Natural killer cell (primary cell): ENCODE results near the gene CFAP61. TPM values are rescaled to one million over a fixed set of nuclear protein-coding genes. Genes with fewer than 3 reads are reported as not detected.

ENCODE experiments used
- ATAC-seq, 3 donors: fragments of 150-1000 bp in 2 of 3; fragments of 200-7000 bp in 1 of 3; cut with Tn5 transposase; 1 replicate in 1 of 3; 2 replicates in 2 of 3; pipeline ENCODE4 v1.10.0; 2021; ENCODE audit warnings: mild to moderate bottlenecking in 2 of 3, moderate library complexity in 2 of 3
- DNase-seq, 2 donors: peaks; one replicate each; pipeline versions ENCODE4 v3.0.0 to v3.0.0-alpha.2; 2013 to 2021; ENCODE audit warnings: mixed read lengths in 1 of 2
- H3K27ac ChIP-seq: one replicate; pipeline ENCODE4 v1.5.1; 2013; ENCODE audit warnings: mild to moderate bottlenecking, low read length
- H3K27me3 ChIP-seq: one replicate; pipeline ENCODE4 v1.6.1; 2013; ENCODE audit warnings: low read length; ENCODE audit not compliant: control insufficient read depth, insufficient read depth
- H3K36me3 ChIP-seq: one replicate; pipeline ENCODE4 v1.6.1; 2013; ENCODE audit warnings: low read length; ENCODE audit not compliant: control insufficient read depth, insufficient read depth
- H3K4me1 ChIP-seq: one replicate; pipeline ENCODE4 v1.6.1; 2013; ENCODE audit warnings: low read length; ENCODE audit not compliant: control insufficient read depth, insufficient read depth
- H3K4me3 ChIP-seq: one replicate; pipeline ENCODE4 v1.5.1; 2013; ENCODE audit warnings: low read length
- H3K9me3 ChIP-seq: one replicate; pipeline ENCODE4 v1.6.1; 2013; ENCODE audit warnings: low read length; ENCODE audit not compliant: control insufficient read depth, insufficient read depth
- H3K27ac Mint-ChIP-seq, 2 donors: one replicate each; pipeline ENCODE4 v1.8.0; 2022; ENCODE audit warnings: mild to moderate bottlenecking in 2 of 2, mixed read lengths in 2 of 2, moderate library complexity in 1 of 2
- H3K27me3 Mint-ChIP-seq, 2 donors: one replicate each; pipeline ENCODE4 v1.8.0; 2022; ENCODE audit warnings: low read depth in 2 of 2, mixed read lengths in 2 of 2
- H3K36me3 Mint-ChIP-seq: one replicate; pipeline ENCODE4 v1.8.0; 2022; ENCODE audit warnings: mixed read lengths
- H3K4me1 Mint-ChIP-seq, 2 donors: one replicate each; pipeline ENCODE4 v1.8.0; 2022; ENCODE audit warnings: mixed read lengths in 2 of 2
- H3K4me3 Mint-ChIP-seq: one replicate; pipeline ENCODE4 v1.8.0; 2022; ENCODE audit warnings: mild to moderate bottlenecking, moderate library complexity, mixed read lengths
- H3K9me3 Mint-ChIP-seq, 2 donors: one replicate each; pipeline ENCODE4 v1.8.0; 2022; ENCODE audit warnings: mixed read lengths in 2 of 2
- WGBS: methylation state at CpG from one replicate; pipeline ENCODE4 v1.1.7; 2013; ENCODE audit warnings: missing lambda C conversion rate; ENCODE audit not compliant: insufficient coverage; 5-methylcytosine and 5-hydroxymethylcytosine counted together
- intact Hi-C: fragments of 100-400 bp; cut with micrococcal nuclease; formaldehyde crosslinking; loops from one replicate; pipeline ENCODE4 v1.14.2; 2022
- total RNA-seq, 4 donors: library from RNA; stranded (reverse); fragments of 120-200 nt in 1 of 4; gene quantifications; one replicate each; pipeline versions ENCODE4 v1.2.3 to v1.2.4, GENCODE V29; 2013 to 2022
- TF ChIP-seq, protein P1 (sequence below): fragments of 200-600 bp; IDR thresholded peaks from one replicate; pipeline ENCODE4 v1.8.0; 2022; ENCODE audit warnings: antibody characterized with exemption

Gene CFAP61
- total RNA-seq, 3 donors from 2014 or later (not counting 1 experiment from before 2014, with no cell fraction given): 1.0 to 2.1 (median 1.3) TPM

DNA sequence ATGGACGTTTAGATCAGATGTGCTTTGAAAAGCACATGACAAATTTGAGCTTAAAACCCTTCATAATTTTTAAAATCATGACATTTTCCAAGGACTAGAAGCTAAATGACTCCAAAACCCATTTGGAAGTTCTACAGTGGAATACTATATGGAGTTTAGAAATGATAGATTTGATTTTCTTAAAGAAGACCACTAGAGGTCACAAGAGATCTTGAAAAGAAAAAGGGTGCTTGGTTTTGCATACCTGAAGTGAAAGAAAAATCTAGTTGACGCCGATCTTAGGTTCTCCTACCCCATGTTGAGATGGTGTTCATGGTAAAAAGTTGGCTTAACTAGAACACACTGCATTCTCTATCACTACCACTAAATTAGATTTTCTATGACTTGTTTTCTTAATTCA, 31.5 kb downstream of the CFAP61 start:
- Mint-ChIP-seq H3K36me3 (no peaks in the 10 kb centered on the region), H3K4me3 (no peak overlapping the region), H3K9me3 (no peaks in the 10 kb centered on the region), H3K27ac (peak overlapping the region in 1 of 2 donors; percentile 65), H3K4me1 (peaks cover 7 to 9% of the 10 kb centered on the region in 2 donors), H3K27me3 (peaks cover 0 to 6% of the 10 kb centered on the region in 2 donors)
- Histone ChIP-seq H3K4me3 (no peak overlapping the region), H3K4me1 (peaks cover 4% of the 10 kb centered on the region), H3K36me3 (no peaks in the 10 kb centered on the region), H3K27me3 (peaks cover 2% of the 10 kb centered on the region), H3K9me3 (no peaks in the 10 kb centered on the region), H3K27ac (no peak overlapping the region)
- TF ChIP-seq, protein P1, sequence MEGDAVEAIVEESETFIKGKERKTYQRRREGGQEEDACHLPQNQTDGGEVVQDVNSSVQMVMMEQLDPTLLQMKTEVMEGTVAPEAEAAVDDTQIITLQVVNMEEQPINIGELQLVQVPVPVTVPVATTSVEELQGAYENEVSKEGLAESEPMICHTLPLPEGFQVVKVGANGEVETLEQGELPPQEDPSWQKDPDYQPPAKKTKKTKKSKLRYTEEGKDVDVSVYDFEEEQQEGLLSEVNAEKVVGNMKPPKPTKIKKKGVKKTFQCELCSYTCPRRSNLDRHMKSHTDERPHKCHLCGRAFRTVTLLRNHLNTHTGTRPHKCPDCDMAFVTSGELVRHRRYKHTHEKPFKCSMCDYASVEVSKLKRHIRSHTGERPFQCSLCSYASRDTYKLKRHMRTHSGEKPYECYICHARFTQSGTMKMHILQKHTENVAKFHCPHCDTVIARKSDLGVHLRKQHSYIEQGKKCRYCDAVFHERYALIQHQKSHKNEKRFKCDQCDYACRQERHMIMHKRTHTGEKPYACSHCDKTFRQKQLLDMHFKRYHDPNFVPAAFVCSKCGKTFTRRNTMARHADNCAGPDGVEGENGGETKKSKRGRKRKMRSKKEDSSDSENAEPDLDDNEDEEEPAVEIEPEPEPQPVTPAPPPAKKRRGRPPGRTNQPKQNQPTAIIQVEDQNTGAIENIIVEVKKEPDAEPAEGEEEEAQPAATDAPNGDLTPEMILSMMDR: peak; percentile 75
- peak; percentile 71 to 83 (median 79) for ATAC-seq
- intact Hi-C loops: loop anchor here (1.0 to 10.0 kb wide), 3 partner anchors 153 to 741 kb away; no protein-coding TSS in a partner anchor
- peak in 1 of 2 donors; percentile 63 for DNase-seq
- WGBS: 0% methylated on average over 1 of the region's 3 CpGs

DNA sequence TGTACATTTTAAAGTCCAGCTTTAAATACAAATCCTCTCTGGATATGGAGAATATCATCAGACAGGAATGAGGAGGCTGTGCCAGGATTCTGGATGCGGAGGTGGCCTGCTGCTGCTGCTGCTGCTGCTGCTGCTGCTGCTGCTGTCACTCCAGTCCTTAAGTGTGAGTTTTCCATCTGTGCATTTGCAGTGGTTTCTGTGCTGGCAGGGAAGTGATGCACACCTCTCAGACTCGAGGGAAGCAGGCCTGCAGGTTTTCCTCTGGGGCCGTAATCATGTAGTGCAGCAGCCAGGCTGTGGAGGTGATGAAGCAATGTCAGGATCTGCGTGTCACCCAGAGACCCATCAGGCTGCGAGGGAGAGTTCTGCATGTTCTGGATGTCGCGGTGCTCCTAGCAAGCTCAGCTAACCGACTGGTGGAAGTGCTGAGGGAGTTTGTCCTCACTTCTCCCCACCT, 32.0 kb downstream of the CFAP61 start:
- peak overlapping the region in 1 of 2 donors; percentile 65 for H3K27ac Mint-ChIP-seq
- H3K4me3 Mint-ChIP-seq: no peak overlapping the region
- Histone ChIP-seq H3K36me3 (no peaks in the 10 kb centered on the region), H3K27me3 (peaks cover 2% of the 10 kb centered on the region), H3K27ac (no peak overlapping the region), H3K9me3 (no peaks in the 10 kb centered on the region), H3K4me3 (no peak overlapping the region), H3K4me1 (peaks cover 4% of the 10 kb centered on the region)
- H3K9me3 Mint-ChIP-seq: no peaks in the 10 kb centered on the region
- intact Hi-C loops: loop anchor here (1.0 to 10.0 kb wide), 2 partner anchors 484 to 740 kb away; no protein-coding TSS in a partner anchor
- peak in 1 of 2 donors; percentile 5 for DNase-seq
- H3K27me3 Mint-ChIP-seq: peaks cover 0 to 4% of the 10 kb centered on the region in 2 donors
- WGBS: 80% methylated on average over 7 of the region's 8 CpGs
- peaks cover 7 to 9% of the 10 kb centered on the region in 2 donors for H3K4me1 Mint-ChIP-seq
- ATAC-seq: peak in 1 of 3 donors; percentile 12
- H3K36me3 Mint-ChIP-seq: no peaks in the 10 kb centered on the region
- TF ChIP-seq, protein P1: no peak

DNA sequence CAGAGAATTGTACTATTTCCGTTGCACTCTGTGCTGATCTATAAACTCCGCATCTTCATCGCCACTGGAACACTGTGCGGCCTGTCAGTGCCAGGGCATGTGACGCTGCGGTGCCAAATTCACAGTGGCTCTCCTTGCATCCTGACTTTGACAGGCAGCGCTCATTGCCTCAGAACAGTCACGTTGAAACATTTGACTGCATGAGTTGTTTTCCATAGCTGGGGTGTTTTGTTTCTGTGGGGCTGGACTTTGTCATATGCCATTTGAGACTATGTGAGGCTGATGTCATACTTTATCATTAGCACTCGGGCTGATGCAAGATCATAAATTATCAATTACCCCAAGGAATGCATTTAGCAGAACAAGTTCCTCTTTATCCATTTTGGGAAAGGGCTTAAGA, 32.7 kb downstream of the CFAP61 start:
- Mint-ChIP-seq H3K36me3 (no peaks in the 10 kb centered on the region), H3K27ac (no peak overlapping the region), H3K4me3 (no peak overlapping the region), H3K9me3 (no peaks in the 10 kb centered on the region), H3K27me3 (peaks cover 0 to 4% of the 10 kb centered on the region in 2 donors), H3K4me1 (peaks cover 7 to 9% of the 10 kb centered on the region in 2 donors)
- no peaks in the 10 kb centered on the region for H3K36me3 ChIP-seq
- no peak for DNase-seq
- H3K27ac ChIP-seq: no peak overlapping the region
- intact Hi-C loops: loop anchor here (10.0 kb wide), 1 partner anchor 740 kb away; no protein-coding TSS in a partner anchor
- H3K4me1 ChIP-seq: peaks cover 4% of the 10 kb centered on the region
- H3K9me3 ChIP-seq: no peaks in the 10 kb centered on the region
- peaks cover 2% of the 10 kb centered on the region for H3K27me3 ChIP-seq
- no peak overlapping the region for H3K4me3 ChIP-seq
- TF ChIP-seq, protein P1: no peak
- no peak for ATAC-seq
- 85% methylated on average over 9 of the region's 9 CpGs for WGBS

DNA sequence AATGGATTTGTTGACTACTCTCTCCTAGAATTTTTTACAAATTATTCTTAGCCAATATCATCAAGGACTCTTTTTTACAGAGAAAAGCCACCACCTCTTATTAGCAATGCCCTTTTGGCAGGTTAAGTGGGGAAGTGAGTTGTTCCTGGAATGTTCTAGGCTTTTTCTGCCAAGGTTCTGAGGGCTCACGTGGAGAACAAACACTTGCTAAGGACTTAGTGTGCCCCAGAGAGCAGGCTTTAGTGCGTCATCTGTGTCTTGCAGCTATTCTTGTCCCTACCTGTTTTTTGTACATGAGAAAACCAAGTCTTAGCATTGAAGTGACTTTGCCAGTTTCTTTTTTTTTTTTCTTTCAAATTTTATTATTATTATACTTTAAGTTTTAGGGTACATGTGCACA, 33.5 kb downstream of the CFAP61 start:
- H3K9me3 ChIP-seq: no peaks in the 10 kb centered on the region
- TF ChIP-seq, protein P1: no peak
- Mint-ChIP-seq H3K36me3 (no peaks in the 10 kb centered on the region), H3K4me3 (no peak overlapping the region), H3K27ac (no peak overlapping the region), H3K27me3 (peaks cover 0 to 4% of the 10 kb centered on the region in 2 donors), H3K9me3 (no peaks in the 10 kb centered on the region), H3K4me1 (peaks cover 7 to 9% of the 10 kb centered on the region in 2 donors)
- H3K36me3 ChIP-seq: no peaks in the 10 kb centered on the region
- peaks cover 4% of the 10 kb centered on the region for H3K4me1 ChIP-seq
- DNase-seq (no peak), ATAC-seq (no peak)
- H3K27me3 ChIP-seq: peaks cover 2% of the 10 kb centered on the region
- H3K4me3 ChIP-seq: no peak overlapping the region
- 46% methylated on average over 2 of the region's 2 CpGs for WGBS
- no peak overlapping the region for H3K27ac ChIP-seq
- intact Hi-C loops: loop anchor here (10.0 kb wide), 1 partner anchor 739 kb away; no protein-coding TSS in a partner anchor
